Endometrial microvascular endothelial cells (primary cell): Measurements from ENCODE around the gene SLC2A13. TPM values are rescaled to one million over a fixed set of nuclear protein-coding genes. Genes with fewer than 3 reads are reported as not detected.

Experiments
- in situ Hi-C: cut with HindIII; loops from 2 replicates; pipeline ENCODE4 v1.10.0; 2017; ENCODE audit warnings: low sequenced_read_pairs, low pct_unique_long_range_greater_than_20kb; ENCODE audit errors: inconsistent ontology term
- total RNA-seq: library from RNA; depleted of rRNA; stranded (reverse); fragments of >200 nt; gene quantifications from one replicate; pipeline ENCODE4 v1.2.3, GENCODE V29; 2015; ENCODE audit errors: inconsistent ontology term

The SLC2A13 gene
- total RNA-seq, 1 donor from 2014 or later: 3.5 TPM

- in situ Hi-C loops: loop anchor here (25.0 kb wide), 1 partner anchor 95 kb away; no protein-coding TSS in a partner anchor
Observed at GRCh38 chr12:40107098-40107802, 1.4 kb upstream of the SLC2A13 start.

- in situ Hi-C loops: loop anchor here (25.0 kb wide), 1 partner anchor 94 kb away; no protein-coding TSS in a partner anchor
Observed at GRCh38 chr12:40106655-40107054, 774 bp upstream of the SLC2A13 start.

GRCh38 chr12:40106202-40106533 is 287 bp upstream of the SLC2A13 start:
- in situ Hi-C loops: loop anchor here (25.0 kb wide), 1 partner anchor 94 kb away; no protein-coding TSS in a partner anchor

- in situ Hi-C loops: loop anchor here (25.0 kb wide), 1 partner anchor 93 kb away; no protein-coding TSS in a partner anchor
Observed at GRCh38 chr12:40105265-40105514, 691 bp downstream of the SLC2A13 start.

- in situ Hi-C loops: loop anchor here (25.0 kb wide), 1 partner anchor 92 kb away; no protein-coding TSS in a partner anchor
Observed at GRCh38 chr12:40104461-40105264, 1.2 kb downstream of the SLC2A13 start.

GRCh38 chr12:40103043-40103442 is 2.8 kb downstream of the SLC2A13 start:
- in situ Hi-C loops: loop anchor here (25.0 kb wide), 1 partner anchor 91 kb away; no protein-coding TSS in a partner anchor

- in situ Hi-C loops: loop anchor here (25.0 kb wide), 1 partner anchor 89 kb away; no protein-coding TSS in a partner anchor
Observed at GRCh38 chr12:40101747-40102146, 4.1 kb downstream of the SLC2A13 start.

- in situ Hi-C loops: no loop called here
Observed at GRCh38 chr12:40099423-40099853, 6.4 kb downstream of the SLC2A13 start.

- in situ Hi-C loops: no loop called here
Observed at GRCh38 chr12:40098406-40099145, 7.3 kb downstream of the SLC2A13 start.

- in situ Hi-C loops: no loop called here
Observed at GRCh38 chr12:40093512-40093911, 12.4 kb downstream of the SLC2A13 start.

- in situ Hi-C loops: no loop called here
Observed at GRCh38 chr12:40086471-40086870, 19.4 kb downstream of the SLC2A13 start.

- in situ Hi-C loops: no loop called here
Observed at GRCh38 chr12:40078266-40078665, 27.6 kb downstream of the SLC2A13 start.

- in situ Hi-C loops: no loop called here
Observed at GRCh38 chr12:40075458-40075857, 30.4 kb downstream of the SLC2A13 start.

GRCh38 chr12:40068416-40068815 is 37.5 kb downstream of the SLC2A13 start:
- in situ Hi-C loops: no loop called here

GRCh38 chr12:40065636-40066035 is 40.2 kb downstream of the SLC2A13 start:
- in situ Hi-C loops: no loop called here

- in situ Hi-C loops: no loop called here
Observed at GRCh38 chr12:40063414-40063813, 42.5 kb downstream of the SLC2A13 start.

GRCh38 chr12:40058721-40059190 is 47.1 kb downstream of the SLC2A13 start:
- in situ Hi-C loops: no loop called here

GRCh38 chr12:40056373-40056772 is 49.5 kb downstream of the SLC2A13 start:
- in situ Hi-C loops: no loop called here

- in situ Hi-C loops: no loop called here
Observed at GRCh38 chr12:40055776-40056175, 50.1 kb downstream of the SLC2A13 start.
